ENCODE measurements around the gene DHTKD1.
"Not testable (repeated sequence)": the region's sequence is repeated elsewhere in the genome, so short reads cannot be mapped to it uniquely, and the experiment has no call there.

Gene DHTKD1

DNA sequence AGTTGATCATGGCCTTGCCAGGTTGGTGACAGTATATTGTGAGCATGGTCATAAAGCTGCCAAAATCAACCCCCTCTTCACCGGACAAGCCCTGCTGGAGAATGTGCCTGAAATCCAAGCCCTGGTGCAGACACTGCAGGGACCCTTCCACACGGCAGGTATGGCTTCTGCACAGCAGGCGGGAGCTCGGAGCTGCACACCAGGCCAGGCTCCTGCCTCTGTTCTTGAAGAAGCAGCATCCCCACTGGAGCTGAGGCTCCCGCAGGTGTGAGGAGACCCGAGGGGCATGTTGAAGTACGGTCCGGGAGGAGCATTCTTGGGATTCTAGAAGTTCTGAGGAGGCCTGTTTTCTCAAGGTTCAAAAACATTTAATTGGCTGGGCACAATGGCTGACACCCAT lies 12.7 kb downstream of the DHTKD1 start:
- TF ChIP-seq POLR2AphosphoS5 (IDR thresholded peaks at IDR 0.05; ENCODE audit: borderline replicate concordance, low read depth, low read length) (no peak), FOXP2 (optimal IDR thresholded peaks at IDR 0.05; ENCODE audit: control extremely low read depth, extremely low read length, insufficient read depth) (no peak), EZH2 (IDR thresholded peaks at IDR 0.05) (no peak)
- H3K36me3 ChIP-seq (ENCODE audit: insufficient read depth, low read length), result peaks cover 10% of the 10 kb centered on the region
- H3K27ac ChIP-seq, result no peak overlapping the region
- H3K4me3 ChIP-seq, result no peak overlapping the region
- H3K9ac ChIP-seq (ENCODE audit: insufficient read length), result no peak overlapping the region
- no peak for DNase-seq (ENCODE audit: low read depth, low spot score)
- no peaks in the 10 kb centered on the region for H3K9me3 ChIP-seq (ENCODE audit: low read depth, low read length)

DNA sequence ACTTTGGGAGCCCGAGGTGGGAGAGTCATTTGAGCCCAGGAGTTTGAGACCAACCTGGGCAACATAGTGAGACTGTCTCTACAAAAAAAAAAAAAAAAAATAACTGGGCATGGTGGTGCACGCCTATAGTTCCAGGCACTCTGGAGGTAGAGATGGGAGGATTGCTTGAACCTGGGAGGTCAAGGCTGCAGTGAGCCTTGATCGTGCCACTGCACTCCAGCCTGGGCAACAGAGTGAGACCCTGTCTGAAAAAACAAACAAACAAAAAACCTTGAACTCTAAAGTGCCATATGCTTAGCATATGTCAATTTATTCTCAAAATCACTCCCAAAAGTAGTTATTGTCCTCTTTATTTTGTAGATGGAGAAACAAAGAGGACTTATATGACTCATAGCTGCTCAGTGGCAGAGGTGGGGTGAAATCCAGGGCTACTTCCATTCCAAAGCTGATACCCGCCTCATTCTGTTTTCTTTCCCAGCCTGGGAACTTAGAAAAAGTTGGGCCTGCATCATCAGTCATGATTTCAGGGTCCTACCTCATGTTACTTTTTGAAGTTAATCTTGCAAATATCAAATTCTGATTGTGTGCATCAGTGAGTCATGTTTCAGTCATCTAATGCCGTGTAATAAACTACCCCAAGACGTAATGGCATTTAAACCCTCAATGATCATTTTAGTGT lies 13.3 kb downstream of the DHTKD1 start:
- no peak overlapping the region for H3K9ac ChIP-seq (ENCODE audit: insufficient read length)
- no peak overlapping the region for H3K4me3 ChIP-seq
- H3K9me3 ChIP-seq (ENCODE audit: low read depth, low read length), result no peaks in the 10 kb centered on the region
- peaks cover 10% of the 10 kb centered on the region for H3K36me3 ChIP-seq (ENCODE audit: insufficient read depth, low read length)
- H3K27ac ChIP-seq, result no peak overlapping the region
- TF ChIP-seq FOXP2 (optimal IDR thresholded peaks at IDR 0.05; ENCODE audit: control extremely low read depth, extremely low read length, insufficient read depth) (no peak), POLR2AphosphoS5 (IDR thresholded peaks at IDR 0.05; ENCODE audit: borderline replicate concordance, low read depth, low read length) (no peak), EZH2 (IDR thresholded peaks at IDR 0.05) (no peak)
- no peak for DNase-seq (ENCODE audit: low read depth, low spot score)

DNA sequence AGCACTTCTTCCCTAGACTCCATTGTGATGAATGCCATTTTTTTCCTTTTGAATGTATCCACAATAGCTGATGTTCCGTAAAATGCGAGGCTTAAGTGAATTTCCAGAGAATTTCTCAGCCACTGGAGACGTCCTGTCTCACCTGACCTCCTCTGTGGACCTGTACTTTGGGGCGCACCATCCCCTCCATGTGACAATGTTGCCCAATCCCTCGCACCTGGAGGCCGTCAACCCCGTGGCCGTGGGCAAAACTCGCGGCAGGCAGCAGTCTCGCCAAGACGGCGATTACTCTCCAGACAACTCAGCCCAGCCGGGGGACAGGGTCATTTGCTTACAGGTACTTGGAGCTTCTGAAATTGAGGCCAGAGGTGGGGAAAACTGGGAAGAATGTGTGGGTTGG lies 20.2 kb downstream of the DHTKD1 start:
- Histone ChIP-seq H3K9me3 (ENCODE audit: low read depth, low read length) (no peaks in the 10 kb centered on the region), H3K36me3 (ENCODE audit: insufficient read depth, low read length) (peaks cover 43% of the 10 kb centered on the region), H3K9ac (ENCODE audit: insufficient read length) (no peak overlapping the region), H3K4me3 (no peak overlapping the region), H3K27ac (peak overlapping the region; percentile 70)
- TF ChIP-seq FOXP2 (optimal IDR thresholded peaks at IDR 0.05; ENCODE audit: control extremely low read depth, extremely low read length, insufficient read depth) (no peak), POLR2AphosphoS5 (IDR thresholded peaks at IDR 0.05; ENCODE audit: borderline replicate concordance, low read depth, low read length) (no peak), EZH2 (IDR thresholded peaks at IDR 0.05) (no peak)
- DNase-seq (ENCODE audit: low read depth, low spot score), result no peak

DNA sequence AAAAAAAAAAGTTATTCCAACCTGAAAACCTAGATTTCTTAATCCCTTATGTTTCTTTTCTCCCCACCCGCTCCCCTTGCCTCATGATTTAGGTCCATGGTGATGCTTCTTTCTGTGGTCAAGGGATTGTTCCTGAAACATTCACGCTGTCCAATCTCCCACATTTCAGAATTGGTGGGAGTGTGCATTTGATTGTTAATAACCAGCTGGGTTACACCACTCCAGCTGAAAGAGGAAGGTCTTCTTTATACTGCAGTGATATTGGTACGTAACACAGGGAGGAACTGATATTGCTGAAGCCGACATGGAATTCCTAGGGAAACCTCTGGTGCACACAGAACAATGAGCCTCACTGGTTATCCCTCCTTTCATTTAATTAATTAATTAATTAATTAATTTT lies 22.7 kb downstream of the DHTKD1 start:
- TF ChIP-seq POLR2AphosphoS5 (IDR thresholded peaks at IDR 0.05; ENCODE audit: borderline replicate concordance, low read depth, low read length) (no peak), EZH2 (IDR thresholded peaks at IDR 0.05) (no peak), FOXP2 (optimal IDR thresholded peaks at IDR 0.05; ENCODE audit: control extremely low read depth, extremely low read length, insufficient read depth) (no peak)
- no peaks in the 10 kb centered on the region for H3K9me3 ChIP-seq (ENCODE audit: low read depth, low read length)
- no peak overlapping the region for H3K27ac ChIP-seq
- no peak overlapping the region for H3K4me3 ChIP-seq
- no peak for DNase-seq (ENCODE audit: low read depth, low spot score)
- H3K36me3 ChIP-seq (ENCODE audit: insufficient read depth, low read length), result peaks cover 34% of the 10 kb centered on the region; the same call in 1 of the 2 replicates
- H3K9ac ChIP-seq (ENCODE audit: insufficient read length), result no peak overlapping the region

DNA sequence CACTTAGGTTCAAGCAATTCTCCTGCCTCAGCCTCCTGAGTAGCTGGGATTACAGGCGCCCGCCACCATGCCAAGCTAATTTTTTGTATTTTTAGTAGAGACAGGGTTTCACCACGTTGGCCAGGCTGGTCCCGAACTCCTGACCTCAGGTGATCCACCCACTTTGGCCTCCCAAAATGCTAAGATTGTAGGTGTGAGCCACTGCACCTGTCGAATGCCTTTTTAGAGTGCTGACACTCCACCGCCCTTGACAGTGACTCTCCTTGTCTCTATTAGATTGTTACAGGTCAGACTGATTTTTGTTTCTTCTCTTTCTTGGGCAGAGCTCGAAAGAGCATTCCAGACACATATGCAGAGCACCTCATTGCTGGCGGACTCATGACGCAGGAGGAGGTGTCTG lies 28.6 kb downstream of the DHTKD1 start:
- not testable (repeated sequence) for H3K9ac ChIP-seq (ENCODE audit: insufficient read length); H3K9me3 ChIP-seq (ENCODE audit: low read depth, low read length); H3K4me3 ChIP-seq; DNase-seq (ENCODE audit: low read depth, low spot score); H3K27ac ChIP-seq
- H3K36me3 ChIP-seq (ENCODE audit: insufficient read depth, low read length), result peaks cover 40% of the 10 kb centered on the region; the same call in 1 of the 2 replicates

DNA sequence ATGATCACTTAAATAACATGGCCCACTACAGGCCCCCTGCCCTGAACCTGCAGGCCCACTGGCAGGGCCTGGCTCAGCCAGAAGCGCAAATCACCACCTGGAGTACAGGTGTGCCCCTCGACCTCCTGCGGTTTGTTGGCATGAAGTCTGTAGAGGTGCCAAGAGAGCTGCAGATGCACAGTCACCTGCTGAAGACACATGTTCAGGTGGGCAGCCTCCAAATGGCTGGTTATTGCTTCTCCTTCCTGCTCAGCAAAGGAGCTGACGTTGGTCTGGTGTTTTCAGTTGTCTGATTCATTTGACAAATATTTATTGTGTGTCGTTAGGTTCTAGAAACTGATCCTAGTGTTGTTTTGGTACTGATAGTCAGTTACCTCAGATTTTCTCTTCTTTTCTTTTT lies 29.0 kb downstream of the DHTKD1 start:
- no peaks in the 10 kb centered on the region for H3K9me3 ChIP-seq (ENCODE audit: low read depth, low read length)
- H3K27ac ChIP-seq, result no peak overlapping the region
- DNase-seq (ENCODE audit: low read depth, low spot score), result no peak
- no peak for TF ChIP-seq FOXP2 (optimal IDR thresholded peaks at IDR 0.05; ENCODE audit: control extremely low read depth, extremely low read length, insufficient read depth)
- no peak for TF ChIP-seq EZH2 (IDR thresholded peaks at IDR 0.05)
- TF ChIP-seq POLR2AphosphoS5 (IDR thresholded peaks at IDR 0.05; ENCODE audit: borderline replicate concordance, low read depth, low read length), result no peak
- H3K36me3 ChIP-seq (ENCODE audit: insufficient read depth, low read length), result peaks cover 37% of the 10 kb centered on the region; the same call in 1 of the 2 replicates
- no peak overlapping the region for H3K9ac ChIP-seq (ENCODE audit: insufficient read length)
- H3K4me3 ChIP-seq, result no peak overlapping the region

DNA sequence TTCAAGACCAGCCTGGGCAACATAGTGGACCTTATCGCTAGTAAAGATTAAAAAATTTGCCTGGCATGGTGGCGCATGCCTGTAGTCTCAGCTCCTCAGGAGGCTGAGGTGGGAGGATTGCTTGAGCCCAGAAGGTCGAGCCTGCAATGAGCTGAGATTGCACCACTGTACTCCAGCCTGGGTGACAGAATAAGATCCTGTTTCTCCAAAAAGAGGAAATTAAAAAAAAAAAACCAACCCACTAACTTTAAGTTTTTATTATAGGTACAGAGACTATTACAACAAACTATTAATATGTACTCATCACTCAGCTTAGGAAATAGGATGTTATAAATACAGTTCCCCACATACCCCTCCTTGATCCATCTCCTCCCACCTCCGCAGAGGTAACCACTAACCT lies 30.2 kb downstream of the DHTKD1 start:
- Histone ChIP-seq H3K4me3 (no peak overlapping the region), H3K36me3 (ENCODE audit: insufficient read depth, low read length) (peaks cover 34% of the 10 kb centered on the region; the same call in 1 of the 2 replicates), H3K27ac (no peak overlapping the region), H3K9ac (ENCODE audit: insufficient read length) (no peak overlapping the region), H3K9me3 (ENCODE audit: low read depth, low read length) (no peaks in the 10 kb centered on the region)
- TF ChIP-seq EZH2 (IDR thresholded peaks at IDR 0.05) (no peak), FOXP2 (optimal IDR thresholded peaks at IDR 0.05; ENCODE audit: control extremely low read depth, extremely low read length, insufficient read depth) (no peak), POLR2AphosphoS5 (IDR thresholded peaks at IDR 0.05; ENCODE audit: borderline replicate concordance, low read depth, low read length) (no peak)
- DNase-seq (ENCODE audit: low read depth, low spot score), result no peak

DNA sequence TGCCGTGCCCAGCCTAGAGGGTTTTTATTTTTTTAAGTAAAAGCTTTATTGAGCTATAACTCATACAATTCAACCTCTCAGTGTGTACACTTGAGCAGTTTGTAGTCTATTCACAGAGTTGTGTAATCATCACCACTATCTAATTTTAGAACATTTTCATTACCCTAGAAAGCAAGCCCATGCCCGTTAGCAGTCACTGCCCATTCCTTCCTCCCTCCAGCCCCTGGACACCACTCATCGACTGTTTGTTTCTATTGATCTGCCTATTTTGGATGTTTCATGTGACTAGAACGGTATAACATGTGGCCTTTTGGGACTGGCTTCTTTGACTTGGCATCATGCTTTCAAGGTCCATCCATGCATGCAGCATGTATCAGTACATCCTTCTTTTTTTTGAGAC lies 35.0 kb downstream of the DHTKD1 start:
- Histone ChIP-seq H3K27ac (no peak overlapping the region), H3K36me3 (ENCODE audit: insufficient read depth, low read length) (peaks cover 34% of the 10 kb centered on the region; the same call in 1 of the 2 replicates), H3K4me3 (no peak overlapping the region), H3K9me3 (ENCODE audit: low read depth, low read length) (no peaks in the 10 kb centered on the region), H3K9ac (ENCODE audit: insufficient read length) (no peak overlapping the region)
- DNase-seq (ENCODE audit: low read depth, low spot score), result no peak
- no peak for TF ChIP-seq POLR2AphosphoS5 (IDR thresholded peaks at IDR 0.05; ENCODE audit: borderline replicate concordance, low read depth, low read length)
- no peak for TF ChIP-seq FOXP2 (optimal IDR thresholded peaks at IDR 0.05; ENCODE audit: control extremely low read depth, extremely low read length, insufficient read depth)
- TF ChIP-seq EZH2 (IDR thresholded peaks at IDR 0.05), result no peak

DNA sequence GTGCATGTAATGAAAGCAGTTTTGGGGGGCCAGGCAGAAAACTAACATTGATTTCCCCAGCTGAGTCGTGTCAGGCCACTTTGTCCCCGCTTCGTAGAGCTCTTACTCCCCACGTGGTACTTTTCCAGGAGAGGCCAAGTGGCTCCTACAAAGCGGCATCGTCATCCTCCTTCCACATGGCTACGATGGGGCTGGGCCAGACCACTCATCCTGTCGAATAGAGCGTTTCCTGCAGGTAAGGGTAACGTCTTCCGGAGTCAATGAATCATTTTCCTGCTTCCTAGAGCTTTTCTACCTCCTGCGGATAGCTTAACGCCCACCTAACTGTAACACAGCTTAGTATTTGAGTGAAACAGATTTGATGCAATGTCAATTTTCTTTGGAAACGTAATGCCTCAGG lies 39.0 kb downstream of the DHTKD1 start:
- DNase-seq (ENCODE audit: low read depth, low spot score), result no peak

More for the DNA sequence above, 39.0 kb downstream of the DHTKD1 start:
- Histone ChIP-seq H3K27ac (no peak overlapping the region), H3K4me3 (no peak overlapping the region), H3K9ac (ENCODE audit: insufficient read length) (no peak overlapping the region), H3K36me3 (ENCODE audit: insufficient read depth, low read length) (peaks cover 21% of the 10 kb centered on the region; the same call in 1 of the 2 replicates), H3K9me3 (ENCODE audit: low read depth, low read length) (no peaks in the 10 kb centered on the region)
- no peak for TF ChIP-seq EZH2 (IDR thresholded peaks at IDR 0.05)
- no peak for TF ChIP-seq FOXP2 (optimal IDR thresholded peaks at IDR 0.05; ENCODE audit: control extremely low read depth, extremely low read length, insufficient read depth)
- no peak for TF ChIP-seq POLR2AphosphoS5 (IDR thresholded peaks at IDR 0.05; ENCODE audit: borderline replicate concordance, low read depth, low read length)
